ENCODE results near the gene STPG2.

- TF ChIP-seq POLR2A (IDR thresholded peaks at IDR 0.05) = no peak
- TF ChIP-seq, protein P1, sequence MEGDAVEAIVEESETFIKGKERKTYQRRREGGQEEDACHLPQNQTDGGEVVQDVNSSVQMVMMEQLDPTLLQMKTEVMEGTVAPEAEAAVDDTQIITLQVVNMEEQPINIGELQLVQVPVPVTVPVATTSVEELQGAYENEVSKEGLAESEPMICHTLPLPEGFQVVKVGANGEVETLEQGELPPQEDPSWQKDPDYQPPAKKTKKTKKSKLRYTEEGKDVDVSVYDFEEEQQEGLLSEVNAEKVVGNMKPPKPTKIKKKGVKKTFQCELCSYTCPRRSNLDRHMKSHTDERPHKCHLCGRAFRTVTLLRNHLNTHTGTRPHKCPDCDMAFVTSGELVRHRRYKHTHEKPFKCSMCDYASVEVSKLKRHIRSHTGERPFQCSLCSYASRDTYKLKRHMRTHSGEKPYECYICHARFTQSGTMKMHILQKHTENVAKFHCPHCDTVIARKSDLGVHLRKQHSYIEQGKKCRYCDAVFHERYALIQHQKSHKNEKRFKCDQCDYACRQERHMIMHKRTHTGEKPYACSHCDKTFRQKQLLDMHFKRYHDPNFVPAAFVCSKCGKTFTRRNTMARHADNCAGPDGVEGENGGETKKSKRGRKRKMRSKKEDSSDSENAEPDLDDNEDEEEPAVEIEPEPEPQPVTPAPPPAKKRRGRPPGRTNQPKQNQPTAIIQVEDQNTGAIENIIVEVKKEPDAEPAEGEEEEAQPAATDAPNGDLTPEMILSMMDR (IDR thresholded peaks at IDR 0.05 in 8 of 11, conservative IDR thresholded peaks at IDR 0.05 in 3 of 11) = peak in 4 of 11 experiments; percentile 11 to 34 (median 20)
These were observed 30.3 kb downstream of the STPG2 start for GRCh38 chr4:98113012-98113411.

All from spleen (tissue), 7 donors.